HK-2 (cell line): ENCODE data around the gene MEGF6.

Source experiments
- DNase-seq: peaks from one replicate; pipeline ENCODE4 v3.0.0-alpha.2; 2018; ENCODE audit not compliant: unreplicated experiment

Gene MEGF6

GRCh38 chr1:3520419-3521378 lies 90.6 kb downstream of the MEGF6 start:
- no peak for DNase-seq

GRCh38 chr1:3519301-3519885 lies 91.9 kb downstream of the MEGF6 start:
- DNase-seq = no peak

- no peak for DNase-seq
Observed at GRCh38 chr1:3518756-3519155, 92.6 kb downstream of the MEGF6 start.

- DNase-seq = no peak
Observed at GRCh38 chr1:3518256-3518655, 93.1 kb downstream of the MEGF6 start.

- DNase-seq = no peak
Observed at GRCh38 chr1:3516911-3517675, 94.2 kb downstream of the MEGF6 start.

- no peak for DNase-seq
Observed at GRCh38 chr1:3516481-3516869, 94.8 kb downstream of the MEGF6 start.

GRCh38 chr1:3515774-3516480 lies 95.4 kb downstream of the MEGF6 start:
- DNase-seq = peak; percentile 59

- no peak for DNase-seq
Observed at GRCh38 chr1:3515272-3515671, 96.0 kb downstream of the MEGF6 start.

GRCh38 chr1:3514404-3514803 lies 96.9 kb downstream of the MEGF6 start:
- no peak for DNase-seq

GRCh38 chr1:3511856-3512255 lies 99.5 kb downstream of the MEGF6 start:
- no peak for DNase-seq

- no peak for DNase-seq
Observed at GRCh38 chr1:3511306-3511705, 100.0 kb downstream of the MEGF6 start.

- no peak for DNase-seq
Observed at GRCh38 chr1:3510956-3511250, 100.4 kb downstream of the MEGF6 start.

GRCh38 chr1:3510136-3510955 lies 101.0 kb downstream of the MEGF6 start:
- DNase-seq = no peak

GRCh38 chr1:3509721-3510120 lies 101.6 kb downstream of the MEGF6 start:
- DNase-seq = no peak

- DNase-seq = no peak
Observed at GRCh38 chr1:3508757-3509415, 102.4 kb downstream of the MEGF6 start.

GRCh38 chr1:3507636-3508275 lies 103.6 kb downstream of the MEGF6 start:
- no peak for DNase-seq

- DNase-seq = no peak
Observed at GRCh38 chr1:3506943-3507342, 104.4 kb downstream of the MEGF6 start.

GRCh38 chr1:3506041-3506440 lies 105.3 kb downstream of the MEGF6 start:
- no peak for DNase-seq

GRCh38 chr1:3505161-3505560 lies 106.1 kb downstream of the MEGF6 start:
- no peak for DNase-seq

GRCh38 chr1:3504822-3505153 lies 106.5 kb downstream of the MEGF6 start:
- DNase-seq = peak; percentile 31
